IMR-90 (cell line): ENCODE data around the gene BMP10. TPM values are rescaled to one million over a fixed set of nuclear protein-coding genes. Genes with fewer than 3 reads are reported as not detected.

Source experiments
- ATAC-seq: fragments of 200-7000 bp; cut with Tn5 transposase; 2 replicates; pipeline ENCODE4 v1.9.1; 2020; ENCODE audit warnings: low read depth, mild to moderate bottlenecking, moderate library complexity
- BruUV-seq: library from RNA; stranded (reverse); fragments of 400-500 nt; replicated peaks from 2 replicates; lab custom pipeline; 2021; lab: Mats Ljungman, UMichigan
- CTCF ChIA-PET: fragments of 300-600 bp; formaldehyde crosslinking; extraction: SDS; loops from one replicate; lab custom pipeline; 2021; ENCODE audit warnings: antibody characterized with exemption; lab: Yijun Ruan, JAX
- POLR2A ChIA-PET: fragments of 300-600 bp; sonication (Branson Sonifier 250); formaldehyde crosslinking; loops from one replicate; lab custom pipeline; 2022; ENCODE audit warnings: antibody characterized with exemption; ENCODE audit not compliant: unreplicated experiment; lab: Charles Lee
- DNase-seq: peaks from one replicate; pipeline ENCODE4 v3.0.0; 2013
- H2AFZ ChIP-seq: replicated peaks from 2 replicates; pipeline ENCODE3; 2013; ENCODE audit warnings: low read length, mild to moderate bottlenecking; ENCODE audit not compliant: poor library complexity
- H2AK5ac ChIP-seq: 2 replicates; pipeline ENCODE4 v1.6.1; 2013; ENCODE audit warnings: low read depth, low read length, inconsistent platforms
- H2AK9ac ChIP-seq: replicated peaks from 2 replicates; pipeline ENCODE3; 2013; ENCODE audit warnings: mild to moderate bottlenecking, low read depth, low read length, moderate library complexity; ENCODE audit not compliant: poor library complexity
- H2BK120ac ChIP-seq: 2 replicates; pipeline ENCODE4 v1.6.1; 2013; ENCODE audit warnings: low read depth, low read length, inconsistent platforms
- H2BK15ac ChIP-seq: 3 replicates; pipeline ENCODE4 v1.6.1; 2013; ENCODE audit warnings: low read depth, low read length, inconsistent platforms
- H2BK20ac ChIP-seq: 2 replicates; pipeline ENCODE4 v1.6.1; 2013; ENCODE audit warnings: low read depth, mild to moderate bottlenecking, inconsistent platforms, low read length, moderate library complexity
- H2BK5ac ChIP-seq: 2 replicates; pipeline ENCODE4 v1.6.1; 2013; ENCODE audit warnings: mild to moderate bottlenecking, low read depth, low read length, inconsistent platforms; ENCODE audit not compliant: poor library complexity, severe bottlenecking
- H3K14ac ChIP-seq: replicated peaks from 2 replicates; pipeline ENCODE4 v1.6.1; 2013; ENCODE audit warnings: low read depth, low read length, inconsistent platforms
- H3K18ac ChIP-seq: 2 replicates; pipeline ENCODE4 v1.6.1; 2013; ENCODE audit warnings: low read depth, low read length, control low read depth
- H3K23ac ChIP-seq: 2 replicates; pipeline ENCODE4 v1.6.1; 2013; ENCODE audit warnings: low read depth, low read length, inconsistent platforms
- H3K27ac ChIP-seq: 2 replicates; pipeline ENCODE4 v1.5.1; 2013; ENCODE audit warnings: mild to moderate bottlenecking, control low read depth, low read length; ENCODE audit not compliant: insufficient read depth
- H3K27me3 ChIP-seq: 2 replicates; pipeline ENCODE4 v1.6.1; 2013; ENCODE audit warnings: low read length; ENCODE audit not compliant: control insufficient read depth, insufficient read depth
- H3K36me3 ChIP-seq: 2 replicates; pipeline ENCODE4 v1.6.1; 2013; ENCODE audit warnings: low read length, mixed read lengths; ENCODE audit not compliant: control insufficient read depth, insufficient read depth
- H3K4ac ChIP-seq: 2 replicates; pipeline ENCODE4 v1.6.1; 2013; ENCODE audit warnings: low read depth, low read length, inconsistent platforms
- H3K4me1 ChIP-seq: 2 replicates; pipeline ENCODE4 v1.6.1; 2013; ENCODE audit warnings: low read length, mixed read lengths; ENCODE audit not compliant: control insufficient read depth, insufficient read depth
- H3K4me2 ChIP-seq: 2 replicates; pipeline ENCODE4 v1.6.1; 2013; ENCODE audit warnings: low read depth, mild to moderate bottlenecking, control low read depth, low read length, moderate library complexity
- H3K4me3 ChIP-seq: 2 replicates; pipeline ENCODE4 v1.5.1; 2013; ENCODE audit warnings: low read depth, mild to moderate bottlenecking, control low read depth, low read length, moderate library complexity; ENCODE audit not compliant: insufficient read depth
- H3K56ac ChIP-seq: 2 replicates; pipeline ENCODE4 v1.6.1; 2013; ENCODE audit warnings: low read length, inconsistent platforms; ENCODE audit not compliant: insufficient read depth; ENCODE audit errors: extremely low read depth
- H3K79me1 ChIP-seq, 2 experiments: 2 replicates each; pipeline ENCODE4 v1.6.1; 2013; ENCODE audit warnings: low read length in 2 of 2, inconsistent platforms in 1 of 2, low read depth in 1 of 2
- H3K9ac ChIP-seq: 2 replicates; pipeline ENCODE4 v1.6.1; 2013; ENCODE audit warnings: low read depth, low read length, control low read depth
- H3K9me1 ChIP-seq: 2 replicates; pipeline ENCODE4 v1.6.1; 2013; ENCODE audit warnings: low read length, inconsistent platforms; ENCODE audit not compliant: insufficient read depth
- H3K9me3 ChIP-seq: 2 replicates; pipeline ENCODE4 v1.6.1; 2013; ENCODE audit warnings: low read length; ENCODE audit not compliant: control insufficient read depth, insufficient read depth
- H4K20me1 ChIP-seq: 2 replicates; pipeline ENCODE4 v1.6.1; 2013; ENCODE audit warnings: low read length, inconsistent platforms; ENCODE audit not compliant: insufficient read depth
- H4K5ac ChIP-seq: 2 replicates; pipeline ENCODE4 v1.6.1; 2013; ENCODE audit warnings: mild to moderate bottlenecking, low read depth, low read length, control low read depth
- H4K8ac ChIP-seq, 2 experiments: 2 replicates each; pipeline ENCODE4 v1.6.1; 2013; ENCODE audit warnings: low read depth in 2 of 2, low read length in 2 of 2, control low read depth in 1 of 2, inconsistent platforms in 1 of 2
- H4K91ac ChIP-seq: 2 replicates; pipeline ENCODE4 v1.6.1; 2013; ENCODE audit warnings: low read depth, low read length, inconsistent platforms; ENCODE audit not compliant: insufficient read depth
- CEBPB ChIP-seq: IDR thresholded peaks from 2 replicates; pipeline ENCODE4 v1.6.1; 2012; ENCODE audit warnings: low read depth, low read length, improper control_type of control experiment
- CHD1 ChIP-seq: IDR thresholded peaks from 2 replicates; pipeline ENCODE4 v1.6.1; 2012; ENCODE audit warnings: low read depth, low read length, improper control_type of control experiment
- CTCF ChIP-seq: conservative IDR thresholded peaks from 2 replicates; pipeline ENCODE4 v1.5.1; 2012; ENCODE audit warnings: mild to moderate bottlenecking, low read depth, low read length, improper control_type of control experiment
- MAFK ChIP-seq: IDR thresholded peaks from 2 replicates; pipeline ENCODE4 v1.6.1; 2012; ENCODE audit warnings: low read depth, low read length, improper control_type of control experiment
- MAZ ChIP-seq: IDR thresholded peaks from 2 replicates; pipeline ENCODE4 v1.6.1; 2012; ENCODE audit warnings: low read depth, mild to moderate bottlenecking, low read length, improper control_type of control experiment, moderate library complexity, borderline replicate concordance
- MXI1 ChIP-seq: IDR thresholded peaks from 2 replicates; pipeline ENCODE4 v1.6.1; 2012; ENCODE audit warnings: low read depth, mild to moderate bottlenecking, low read length, moderate library complexity, borderline replicate concordance
- NFE2L2 ChIP-seq: fragments of 150-350 bp; IDR thresholded peaks from 2 replicates; pipeline ENCODE4 v1.6.1; 2016; ENCODE audit warnings: low read depth, mild to moderate bottlenecking, low read length
- POLR2A ChIP-seq: IDR thresholded peaks from 2 replicates; pipeline ENCODE4 v1.6.1; 2012; ENCODE audit warnings: mild to moderate bottlenecking, low read depth, low read length
- RAD21 ChIP-seq: IDR thresholded peaks from 2 replicates; pipeline ENCODE4 v1.6.1; 2012; ENCODE audit warnings: low read length, improper control_type of control experiment
- RCOR1 ChIP-seq: IDR thresholded peaks from 2 replicates; pipeline ENCODE4 v1.6.1; 2012; ENCODE audit warnings: mild to moderate bottlenecking, low read length, improper control_type of control experiment; ENCODE audit not compliant: insufficient replicate concordance
- RFX5 ChIP-seq: IDR thresholded peaks from 2 replicates; pipeline ENCODE4 v1.8.0; 2012; ENCODE audit warnings: low read depth, mild to moderate bottlenecking, low read length, moderate library complexity
- USF2 ChIP-seq: fragments of 150-350 bp; IDR thresholded peaks from 2 replicates; pipeline ENCODE4 v1.6.1; 2017; ENCODE audit warnings: mild to moderate bottlenecking, antibody characterized with exemption, low read length, low read depth
- WGBS, 2 experiments: methylation state at CpG; one replicate each; pipeline versions ENCODE4 v1.1.5 to v1.1.7; 2013; ENCODE audit warnings: missing lambda C conversion rate in 2 of 2; ENCODE audit not compliant: insufficient read length in 1 of 2; ENCODE audit errors: extremely low coverage in 2 of 2; 5-methylcytosine and 5-hydroxymethylcytosine counted together
- dilution Hi-C: fragments of 300-500 bp; cut with HindIII; formaldehyde crosslinking; loops from one replicate; pipeline ENCODE4 v1.14.3; 2018; ENCODE audit warnings: low sequenced_read_pairs; ENCODE audit not compliant: unreplicated experiment
- in situ Hi-C: fragments of 300-500 bp; cut with MboI; formaldehyde crosslinking; loops from 3 replicates; pipeline ENCODE4 v1.14.3; 2019; ENCODE audit warnings: low sequenced_read_pairs, inconsistent platforms, mixed read lengths
- intact Hi-C: fragments of 100-400 bp; cut with micrococcal nuclease; formaldehyde crosslinking; loops from 2 replicates; pipeline ENCODE4 v1.10.0; 2022
- polyA plus RNA-seq, 3 experiments: library from polyadenylated mRNA; depleted of rRNA; stranded (reverse); fragments of >200 nt; gene quantifications; 2 replicates each; pipeline ENCODE4 v1.2.3, GENCODE V29; 2012; ENCODE audit warnings: low replicate concordance in 1 of 3
- total RNA-seq: library from RNA; depleted of rRNA; stranded (reverse); fragments of >200 nt; gene quantifications from 2 replicates; pipeline ENCODE4 v1.2.3, GENCODE V29; 2012

The BMP10 gene
- total and polyA plus RNA-seq, 2 of the 4 experiments (the other 2 are of a cell fraction), result not detected

- no peaks in the 10 kb centered on the region for H3K79me1 ChIP-seq
- H3K9me3 ChIP-seq, result no peaks in the 10 kb centered on the region
- no peak overlapping the region for H3K14ac ChIP-seq
- H2BK20ac ChIP-seq, result no peak overlapping the region
- peaks cover 10% of the 10 kb centered on the region for H3K4me1 ChIP-seq
- ChIA-PET POLR2A (no interaction called here), CTCF (interaction anchor here (1.4 kb wide), 1 partner anchor 145 kb away, joined by 3 read pairs; no protein-coding TSS in a partner anchor)
- intact Hi-C loops (loop anchor here (2.0 kb wide), 1 partner anchor 203 kb away; no protein-coding TSS in a partner anchor), in situ Hi-C loops (loop anchor here (5.0 kb wide), 1 partner anchor 164 kb away; no protein-coding TSS in a partner anchor), dilution Hi-C loops (no loop called here)
- no peak overlapping the region for H3K4me2 ChIP-seq
- no peak for TF ChIP-seq CHD1
- TF ChIP-seq POLR2A, result no peak
- TF ChIP-seq MAFK, result no peak
- no peak for TF ChIP-seq RFX5
- TF ChIP-seq MAZ, result no peak
- TF ChIP-seq USF2, result no peak
- no peak for TF ChIP-seq MXI1
- TF ChIP-seq RAD21, result no peak
- no peak for TF ChIP-seq NFE2L2
- no peak for TF ChIP-seq RCOR1
- no peak for TF ChIP-seq CTCF
- no peak for TF ChIP-seq CEBPB
- H4K91ac ChIP-seq, result no peak overlapping the region; the same call in 1 of the 2 replicates
- H3K9ac ChIP-seq, result no peak overlapping the region
- ATAC-seq (no peak), DNase-seq (no peak)
- no peak overlapping the region for H3K4ac ChIP-seq
- H2AK9ac ChIP-seq, result no peak overlapping the region
- peak overlapping the region; percentile 18 for H2AFZ ChIP-seq
- H3K18ac ChIP-seq, result no peak overlapping the region
- H2AK5ac ChIP-seq, result 0 out of 2 replicates have a peak overlapping the region, but pooled peaks have one; percentile 12
- H3K56ac ChIP-seq, result no peak overlapping the region
- H2BK120ac ChIP-seq, result no peak overlapping the region
- H3K23ac ChIP-seq, result no peak overlapping the region
- H2BK15ac ChIP-seq, result no peak overlapping the region
- no peak overlapping the region for H4K5ac ChIP-seq
- H3K27ac ChIP-seq, result no peak overlapping the region
- H4K8ac ChIP-seq, result no peak overlapping the region
- BruUV-seq, result no TSS peak
- 83% methylated on average over 1 of the region's 1 CpG; no CpG with 5 or more reads in 1 of the 2 experiments for WGBS, 2 experiments
- no peaks in the 10 kb centered on the region for H4K20me1 ChIP-seq
- H2BK5ac ChIP-seq, result no peak overlapping the region
- peaks cover 6% of the 10 kb centered on the region; the same call in 1 of the 2 replicates for H3K9me1 ChIP-seq
- H3K27me3 ChIP-seq, result no peaks in the 10 kb centered on the region
- no peak overlapping the region for H3K4me3 ChIP-seq
- H3K36me3 ChIP-seq, result no peaks in the 10 kb centered on the region
Observed at GRCh38 chr2:68911709-68912108, 40.5 kb upstream of the BMP10 start.
